C4-2B (cell line): ENCODE results near the gene ZNF79.
"Not testable (repeated sequence)": the region's sequence is repeated elsewhere in the genome, so short reads cannot be mapped to it uniquely, and the experiment has no call there.

Experiments used
- H3K27ac ChIP-seq: fragments of 450-650 bp; 2 replicates; pipeline ENCODE4 v1.5.1; 2017
- ZFX ChIP-seq: fragments of 450-650 bp; IDR thresholded peaks from 2 replicates; pipeline ENCODE4 v1.6.1; 2017
- TF ChIP-seq, protein P1 (sequence below): fragments of 450-650 bp; conservative IDR thresholded peaks from 2 replicates; pipeline ENCODE4 v1.5.1; 2017; ENCODE audit warnings: mild to moderate bottlenecking

ZNF79 gene

DNA sequence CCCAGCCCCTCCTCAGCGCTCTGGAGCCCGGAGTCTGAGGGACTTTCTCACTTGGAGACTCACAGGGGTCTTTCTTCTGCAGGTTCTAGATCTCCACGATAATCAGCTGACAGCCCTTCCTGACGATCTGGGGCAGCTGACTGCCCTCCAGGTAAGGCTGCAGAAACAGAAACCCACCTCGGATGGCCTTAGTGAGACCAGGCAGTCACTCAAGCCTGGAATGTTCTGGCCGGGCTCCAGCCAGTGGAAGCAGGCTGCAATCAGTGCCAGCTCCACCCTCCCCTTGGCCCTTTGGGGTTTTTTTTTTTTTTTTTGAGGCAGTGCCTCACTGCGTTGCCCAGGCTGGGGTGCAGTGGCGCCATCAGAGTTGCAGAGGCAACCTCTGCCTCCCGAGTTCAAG lies 34.7 kb downstream of the ZNF79 start:
- H3K27ac ChIP-seq: no peak overlapping the region
- TF ChIP-seq, protein P1, sequence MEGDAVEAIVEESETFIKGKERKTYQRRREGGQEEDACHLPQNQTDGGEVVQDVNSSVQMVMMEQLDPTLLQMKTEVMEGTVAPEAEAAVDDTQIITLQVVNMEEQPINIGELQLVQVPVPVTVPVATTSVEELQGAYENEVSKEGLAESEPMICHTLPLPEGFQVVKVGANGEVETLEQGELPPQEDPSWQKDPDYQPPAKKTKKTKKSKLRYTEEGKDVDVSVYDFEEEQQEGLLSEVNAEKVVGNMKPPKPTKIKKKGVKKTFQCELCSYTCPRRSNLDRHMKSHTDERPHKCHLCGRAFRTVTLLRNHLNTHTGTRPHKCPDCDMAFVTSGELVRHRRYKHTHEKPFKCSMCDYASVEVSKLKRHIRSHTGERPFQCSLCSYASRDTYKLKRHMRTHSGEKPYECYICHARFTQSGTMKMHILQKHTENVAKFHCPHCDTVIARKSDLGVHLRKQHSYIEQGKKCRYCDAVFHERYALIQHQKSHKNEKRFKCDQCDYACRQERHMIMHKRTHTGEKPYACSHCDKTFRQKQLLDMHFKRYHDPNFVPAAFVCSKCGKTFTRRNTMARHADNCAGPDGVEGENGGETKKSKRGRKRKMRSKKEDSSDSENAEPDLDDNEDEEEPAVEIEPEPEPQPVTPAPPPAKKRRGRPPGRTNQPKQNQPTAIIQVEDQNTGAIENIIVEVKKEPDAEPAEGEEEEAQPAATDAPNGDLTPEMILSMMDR: no peak
- no peak for TF ChIP-seq ZFX

DNA sequence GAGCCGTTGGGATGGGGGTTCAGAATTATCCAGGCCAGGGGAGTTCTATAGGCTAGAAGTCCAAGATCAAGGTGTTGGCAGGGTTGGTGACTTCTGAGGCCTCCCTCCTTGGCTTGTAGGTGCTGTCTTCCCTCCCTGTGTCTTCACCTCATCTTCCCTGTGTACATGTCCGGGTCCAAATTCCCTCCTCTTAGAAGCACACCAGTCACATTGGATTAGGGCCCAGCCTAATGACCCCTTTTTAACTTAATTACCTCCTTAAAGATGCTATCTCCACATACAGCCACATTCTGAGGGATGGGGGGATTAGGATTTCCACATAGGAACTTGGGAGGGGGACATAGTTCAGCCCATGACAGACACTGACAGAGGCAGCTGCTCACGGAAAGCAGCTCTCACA lies 39.2 kb downstream of the ZNF79 start:
- H3K27ac ChIP-seq: no peak overlapping the region

DNA sequence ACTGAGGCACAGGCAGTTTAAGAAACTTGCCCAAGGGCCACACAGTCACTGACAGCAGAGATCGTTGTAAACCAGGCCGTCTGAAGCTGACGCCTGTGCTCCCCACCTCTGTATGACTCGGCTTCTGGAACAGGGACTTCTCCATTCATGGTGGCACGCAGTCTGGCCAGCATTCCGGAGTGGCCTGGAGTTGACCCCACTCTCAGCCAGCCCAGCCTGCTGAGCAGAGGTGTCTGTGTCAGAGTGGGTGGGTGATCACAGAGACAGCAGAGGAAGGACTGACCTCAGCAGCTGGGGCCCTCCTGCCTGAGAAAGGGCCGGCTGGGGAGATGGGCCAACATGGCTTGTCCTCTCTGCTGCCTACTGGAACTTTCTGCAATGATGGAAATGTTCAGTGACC lies 39.7 kb downstream of the ZNF79 start:
- no peak overlapping the region for H3K27ac ChIP-seq
- TF ChIP-seq ZFX: no peak
- TF ChIP-seq, protein P1: no peak

More for the DNA sequence above, 39.2 kb downstream of the ZNF79 start:
- TF ChIP-seq, protein P1: no peak
- no peak for TF ChIP-seq ZFX

DNA sequence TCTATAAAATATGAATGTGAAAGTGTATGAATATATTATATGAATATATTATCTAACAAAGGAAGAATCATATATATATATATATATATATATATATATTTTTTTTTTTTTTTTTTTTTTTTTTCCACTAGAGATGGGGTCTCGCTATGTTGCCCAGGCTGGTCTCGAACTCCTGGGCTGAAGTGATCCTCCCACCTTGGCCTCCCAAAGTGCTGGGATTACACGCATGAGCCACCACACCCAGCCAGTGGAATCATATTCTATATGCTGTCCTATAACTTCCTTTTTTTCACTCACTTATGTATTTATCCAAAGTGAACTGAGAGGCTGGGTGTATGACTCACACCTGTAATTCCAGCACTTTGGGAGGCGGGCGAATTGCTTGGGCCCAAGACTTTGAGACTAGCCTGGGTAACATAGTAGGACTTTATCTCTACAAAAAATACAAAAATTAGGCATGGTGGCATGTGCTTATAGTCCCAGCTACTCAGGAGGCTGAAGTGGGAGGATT lies 42.3 kb downstream of the ZNF79 start:
- H3K27ac ChIP-seq: not testable (repeated sequence)

DNA sequence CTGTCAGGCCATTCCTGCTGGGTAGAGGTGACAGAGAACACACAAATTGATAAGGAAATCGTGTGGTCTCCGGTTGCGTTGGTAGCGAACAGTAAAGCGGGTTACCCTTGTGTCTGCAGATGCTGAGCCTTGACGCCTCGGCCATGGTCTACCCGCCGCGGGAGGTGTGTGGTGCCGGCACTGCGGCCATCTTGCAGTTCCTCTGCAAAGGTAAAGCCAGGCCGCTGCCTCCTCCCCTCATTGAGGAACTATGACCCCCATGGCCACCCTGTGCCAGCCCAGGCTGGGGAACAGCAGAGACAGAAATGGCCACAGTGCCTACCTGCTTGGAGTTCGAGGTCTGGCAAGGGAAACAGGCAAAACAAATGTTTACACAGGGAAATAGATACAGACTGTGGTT lies 43.4 kb downstream of the ZNF79 start:
- H3K27ac ChIP-seq: no peak overlapping the region
- TF ChIP-seq, protein P1: no peak
- no peak for TF ChIP-seq ZFX

DNA sequence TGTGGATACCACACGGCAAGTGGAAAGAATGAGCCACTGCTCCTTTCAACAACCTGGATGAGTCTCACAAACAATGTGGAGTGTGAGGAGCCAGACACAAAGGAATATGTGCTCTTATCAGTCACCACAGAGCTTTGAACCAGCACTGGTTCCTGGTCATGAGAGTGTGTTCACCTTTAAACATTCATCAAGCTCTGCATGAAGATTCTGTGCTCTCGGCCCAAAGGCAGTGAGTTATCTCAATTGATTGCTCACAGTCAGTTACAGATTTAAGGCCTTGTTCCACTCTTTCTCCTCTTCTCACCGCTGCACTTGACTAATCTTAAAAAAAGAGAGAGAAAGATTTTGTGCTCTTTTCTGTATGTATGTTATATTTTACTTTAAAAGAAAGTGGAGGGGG lies 46.5 kb downstream of the ZNF79 start:
- H3K27ac ChIP-seq: no peak overlapping the region
- TF ChIP-seq, protein P1: no peak
- no peak for TF ChIP-seq ZFX

DNA sequence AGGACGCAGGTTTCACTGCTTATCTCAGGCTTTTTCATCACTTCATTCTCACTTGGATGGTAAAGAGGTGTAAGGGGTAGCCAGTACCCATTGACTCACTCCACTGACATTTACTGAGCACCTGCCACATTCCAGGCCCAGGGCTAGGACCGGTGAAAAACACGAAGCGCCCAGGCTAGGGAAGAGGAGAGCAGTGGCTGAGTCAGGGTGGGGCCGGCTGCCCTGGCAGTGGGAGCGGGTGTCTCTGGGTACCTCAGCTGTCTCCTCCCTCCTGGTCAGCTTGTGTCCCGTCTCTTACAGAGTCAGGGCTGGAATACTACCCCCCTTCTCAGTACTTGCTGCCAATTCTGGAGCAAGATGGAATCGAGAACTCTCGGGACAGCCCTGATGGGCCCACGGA lies 49.3 kb downstream of the ZNF79 start:
- H3K27ac ChIP-seq: no peak overlapping the region
- TF ChIP-seq, protein P1: no peak
- TF ChIP-seq ZFX: no peak

DNA sequence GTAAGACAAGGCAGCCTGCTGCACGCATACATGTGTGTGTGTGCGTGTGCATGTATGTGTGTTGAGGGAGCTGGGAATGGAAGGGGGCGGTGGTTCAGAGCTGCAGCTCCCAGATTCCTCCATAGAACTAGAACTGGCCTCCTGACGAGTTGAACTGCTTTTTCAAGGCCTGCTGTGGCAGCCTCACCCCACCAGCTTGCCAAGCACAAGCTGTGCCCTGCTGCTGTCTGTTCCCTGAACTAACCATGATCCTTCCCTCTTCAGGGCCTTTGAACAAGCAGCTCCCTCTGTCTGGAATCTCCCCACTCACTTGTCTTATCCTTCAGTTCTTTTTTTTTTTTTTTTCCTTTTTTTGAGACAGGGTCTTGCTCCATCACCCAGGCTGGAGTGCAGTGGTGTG lies 49.8 kb downstream of the ZNF79 start:
- no peak overlapping the region for H3K27ac ChIP-seq

More for the DNA sequence above, 49.8 kb downstream of the ZNF79 start:
- no peak for TF ChIP-seq ZFX
- TF ChIP-seq, protein P1: no peak
